SW480 (cell line): ENCODE data around the gene TSPEAR.
"Not testable (repeated sequence)": the region's sequence is repeated elsewhere in the genome, so short reads cannot be mapped to it uniquely, and the experiment has no call there.

ENCODE experiments used
- DNase-seq: peaks from one replicate; pipeline ENCODE4 v3.0.0-alpha.2; 2016; ENCODE audit warnings: low spot score

The TSPEAR gene

GRCh38 chr21:44568667-44569556 is 142.5 kb downstream of the TSPEAR start:
- no peak for DNase-seq

- no peak for DNase-seq
Observed at GRCh38 chr21:44568261-44568660, 143.1 kb downstream of the TSPEAR start.

GRCh38 chr21:44567481-44568171 is 143.7 kb downstream of the TSPEAR start:
- DNase-seq: no peak

- DNase-seq: no peak
Observed at GRCh38 chr21:44566403-44566802, 145.0 kb downstream of the TSPEAR start.

DNA sequence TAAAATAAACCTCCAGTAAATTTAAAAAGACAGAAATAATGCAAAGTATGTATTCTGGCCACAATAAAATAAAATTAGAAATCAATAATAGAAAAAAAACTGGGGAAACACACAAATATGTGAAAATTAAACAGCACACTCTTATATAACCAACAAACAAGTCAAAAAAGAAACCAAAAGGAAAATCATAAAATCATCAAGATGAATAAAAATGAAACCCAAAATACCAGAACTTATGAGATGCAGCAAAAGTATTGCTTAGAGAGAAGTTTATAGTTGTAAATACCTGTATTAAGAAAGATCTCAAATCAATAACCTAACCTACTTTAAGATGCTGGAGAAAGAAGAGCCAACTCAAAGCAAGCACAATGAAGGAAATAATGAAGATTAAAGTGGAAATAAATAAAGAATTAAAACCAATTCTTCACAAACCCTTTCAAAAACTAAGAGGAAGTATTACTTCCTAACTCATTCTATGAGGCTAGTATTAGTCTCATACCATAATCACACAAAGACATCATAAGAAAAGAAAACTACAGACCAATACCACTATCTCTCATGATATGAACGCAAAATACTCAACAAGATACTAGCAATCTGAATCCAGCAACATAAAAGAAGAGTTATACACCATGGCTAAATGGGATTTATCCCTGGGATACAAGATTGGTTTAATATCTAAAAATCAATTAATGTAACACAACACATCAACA is 146.3 kb downstream of the TSPEAR start:
- no peak for DNase-seq

DNA sequence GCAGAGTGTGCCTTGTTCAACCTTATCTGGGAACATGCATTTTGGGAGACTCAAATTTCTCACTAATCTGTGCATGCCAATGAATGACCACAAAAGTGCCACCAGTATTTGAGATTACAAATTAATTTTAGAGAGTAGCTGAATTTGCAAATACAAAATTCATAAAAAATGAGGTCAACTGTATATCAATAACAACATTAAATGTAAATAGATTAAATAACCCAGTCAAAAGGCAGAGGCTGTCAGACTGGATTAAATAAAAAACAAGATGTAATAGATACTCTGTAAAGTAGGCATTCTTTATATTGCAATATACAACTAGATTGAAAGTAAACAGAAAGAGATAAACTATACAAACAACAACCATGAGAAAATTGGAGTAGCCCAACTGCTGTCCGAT is 147.3 kb downstream of the TSPEAR start:
- no peak for DNase-seq

DNA sequence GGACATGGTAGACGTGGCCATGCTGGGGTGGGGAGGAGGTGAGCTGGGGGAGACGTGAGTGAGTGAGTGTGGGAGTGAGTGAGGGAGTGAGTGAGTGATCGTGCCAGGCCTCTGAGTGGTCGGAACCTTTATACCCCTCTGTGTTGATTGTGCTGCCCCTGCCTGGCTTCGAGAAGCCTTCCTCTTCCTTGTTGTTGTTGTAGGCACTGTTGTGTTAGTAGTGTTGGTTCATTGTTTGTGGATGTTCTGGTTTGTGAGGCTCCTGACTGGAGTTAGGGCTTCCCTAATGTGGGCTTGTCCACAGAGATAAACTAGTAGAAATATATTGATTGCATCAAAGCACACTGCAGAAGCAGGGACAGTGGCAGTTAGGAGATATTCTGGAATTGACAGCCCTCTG is 152.7 kb downstream of the TSPEAR start, which contains the start of gene KRTAP10-3:
KRTAP10-3 (minus strand) TSS at position 101 of the 400 bp plus-strand sequence; CDS start at position 21, 80 bp downstream.
- DNase-seq: no peak

- not testable (repeated sequence) for DNase-seq
Observed at GRCh38 chr21:44558329-44558675, 153.1 kb downstream of the TSPEAR start.

DNA sequence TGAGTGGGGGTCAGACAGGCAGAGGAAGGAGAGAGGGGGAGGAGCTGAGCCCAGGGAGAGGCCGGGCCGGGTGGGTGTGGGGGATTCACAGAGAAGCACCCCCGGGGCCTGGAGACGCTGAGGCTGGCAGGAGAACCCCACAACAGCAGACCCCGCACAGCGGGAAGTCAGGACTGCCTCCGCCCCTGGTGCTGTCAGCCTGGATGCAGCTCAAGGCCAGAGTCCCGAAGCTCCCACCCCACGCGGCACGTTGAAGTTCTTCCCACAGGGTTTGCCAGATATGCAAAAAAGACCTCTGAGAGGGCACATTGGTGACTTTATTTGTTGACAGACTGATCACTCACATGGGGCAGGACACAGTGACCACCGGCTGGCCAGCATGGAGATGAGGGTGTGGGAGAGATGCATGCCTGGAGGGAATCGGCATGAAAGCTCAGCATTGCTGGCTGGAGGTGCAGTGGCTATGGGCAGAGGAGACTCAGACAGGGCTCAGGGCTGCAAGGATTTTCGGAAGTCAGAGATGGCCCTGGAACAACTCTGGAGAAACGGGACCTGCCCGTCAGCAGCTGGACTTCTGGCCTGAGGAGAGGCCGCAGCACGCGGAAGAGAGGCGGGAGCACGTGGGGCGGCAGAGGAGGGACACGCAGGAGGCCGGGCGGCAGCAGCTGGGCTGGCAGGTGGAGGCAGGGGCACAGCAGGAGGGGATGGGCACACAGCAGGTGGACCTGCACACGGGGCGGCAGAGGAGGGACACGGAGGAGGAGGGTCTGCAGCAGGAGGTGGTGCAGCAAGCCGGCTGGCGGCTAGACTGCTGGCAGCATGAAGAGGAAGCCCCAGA is 153.7 kb downstream of the TSPEAR start:
- no peak for DNase-seq

GRCh38 chr21:44556879-44557278 is 154.5 kb downstream of the TSPEAR start:
- peak; percentile 87 for DNase-seq

- DNase-seq: no peak
Observed at GRCh38 chr21:44555200-44555875, 156.0 kb downstream of the TSPEAR start.

GRCh38 chr21:44552681-44553080 is 158.7 kb downstream of the TSPEAR start:
- DNase-seq: no peak

DNA sequence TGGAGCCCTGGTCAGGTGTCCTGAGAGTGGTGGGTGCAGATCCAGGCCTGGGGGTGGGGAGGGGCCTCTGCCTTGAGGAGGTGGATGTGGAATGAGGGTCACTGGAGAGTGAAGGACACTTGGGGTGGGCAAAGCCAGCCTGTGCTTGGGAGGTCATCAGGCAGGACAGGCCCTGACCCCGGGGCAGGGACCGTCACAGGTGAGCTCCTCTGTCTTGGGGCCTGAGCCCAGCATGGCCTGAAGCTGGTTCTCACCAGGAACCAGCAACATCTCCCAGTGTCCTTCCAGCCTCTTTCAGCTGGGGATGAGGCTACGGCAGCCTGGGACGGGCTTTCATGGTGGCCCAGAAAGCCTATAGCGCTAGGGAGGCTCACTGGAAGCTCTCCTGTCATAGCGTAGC is 159.2 kb downstream of the TSPEAR start:
- DNase-seq: no peak

- no peak for DNase-seq
Observed at GRCh38 chr21:44551340-44551961, 159.9 kb downstream of the TSPEAR start, which contains the start of gene KRTAP10-2. Gene KRTAP10-2 (minus strand): TSS chr21:44551505. CDS start chr21:44551458, 47 bp downstream.

- no peak for DNase-seq
Observed at GRCh38 chr21:44550807-44551206, 160.6 kb downstream of the TSPEAR start.

DNA sequence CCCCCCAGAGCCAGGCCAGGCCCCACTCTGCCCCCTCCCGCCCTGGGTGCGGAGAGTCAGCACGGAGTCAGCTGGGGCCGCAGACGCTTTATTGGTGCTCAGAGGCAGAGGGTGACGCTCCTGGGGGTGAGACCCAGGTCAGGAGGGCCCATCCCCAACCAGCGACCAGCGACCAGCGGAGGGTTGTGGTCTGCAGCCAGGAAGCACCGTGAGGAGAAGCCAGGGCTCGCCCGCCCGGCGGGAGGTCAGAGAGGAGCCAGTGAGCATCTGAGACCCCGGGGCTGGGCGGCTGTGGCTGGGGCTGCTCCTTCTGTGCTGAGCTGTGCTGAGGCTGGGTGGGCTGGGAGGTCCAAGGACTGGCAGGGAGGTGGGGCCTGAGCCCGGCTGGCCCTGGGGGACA is 161.1 kb downstream of the TSPEAR start:
- DNase-seq: not testable (repeated sequence)

DNA sequence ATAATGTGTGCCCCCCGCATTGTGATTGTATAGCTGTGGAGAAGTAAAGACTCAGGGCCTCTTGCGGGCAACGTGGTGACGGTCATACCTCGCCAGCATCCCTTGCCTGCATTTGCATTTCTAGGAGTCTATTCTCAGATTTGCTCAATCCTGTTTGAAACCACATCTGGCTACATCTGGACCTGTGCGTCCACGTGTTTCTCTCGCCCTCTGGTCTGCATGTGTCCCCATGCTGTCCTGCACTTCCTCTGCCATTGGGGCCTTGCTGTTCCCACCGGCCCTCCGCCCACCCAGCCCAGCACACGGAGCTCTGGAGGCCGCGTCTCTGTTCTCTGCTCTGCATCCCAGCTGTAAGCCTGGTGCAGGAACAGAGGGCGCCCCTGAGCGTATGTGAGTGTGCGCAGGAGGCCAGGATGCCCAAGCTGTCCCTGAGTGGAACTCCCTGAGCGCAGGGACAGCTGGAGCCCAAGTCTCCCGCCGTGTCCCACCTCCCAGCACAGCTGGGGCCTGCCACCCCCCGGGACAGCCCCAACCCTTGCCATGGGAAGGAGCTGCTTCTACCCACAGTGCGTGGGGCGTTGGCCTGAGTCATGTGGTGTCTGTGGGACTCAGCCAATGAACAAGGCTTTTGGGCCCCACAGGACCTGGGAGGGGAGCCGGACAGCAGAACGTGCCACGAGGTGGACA is 161.7 kb downstream of the TSPEAR start:
- DNase-seq: no peak

DNA sequence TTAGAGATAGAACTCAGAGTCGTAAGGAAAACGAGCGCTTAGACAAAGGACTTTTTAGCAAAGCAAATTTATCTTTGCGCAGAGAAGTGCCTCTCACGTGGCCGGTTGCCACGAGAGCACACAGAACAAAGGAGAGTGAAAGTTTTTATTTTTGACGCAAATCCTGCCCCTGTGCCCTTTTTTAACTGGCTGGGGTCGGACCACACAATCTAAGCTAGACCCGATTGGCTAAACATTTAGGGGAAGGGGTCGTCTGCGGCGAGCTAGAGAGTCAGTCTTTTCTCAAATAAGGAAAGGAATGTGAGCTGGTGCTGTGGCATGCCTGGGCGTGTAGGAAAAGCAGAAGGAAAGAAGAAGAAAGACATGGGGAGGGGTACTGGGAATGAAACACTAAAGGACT is 162.4 kb downstream of the TSPEAR start:
- no peak for DNase-seq

DNA sequence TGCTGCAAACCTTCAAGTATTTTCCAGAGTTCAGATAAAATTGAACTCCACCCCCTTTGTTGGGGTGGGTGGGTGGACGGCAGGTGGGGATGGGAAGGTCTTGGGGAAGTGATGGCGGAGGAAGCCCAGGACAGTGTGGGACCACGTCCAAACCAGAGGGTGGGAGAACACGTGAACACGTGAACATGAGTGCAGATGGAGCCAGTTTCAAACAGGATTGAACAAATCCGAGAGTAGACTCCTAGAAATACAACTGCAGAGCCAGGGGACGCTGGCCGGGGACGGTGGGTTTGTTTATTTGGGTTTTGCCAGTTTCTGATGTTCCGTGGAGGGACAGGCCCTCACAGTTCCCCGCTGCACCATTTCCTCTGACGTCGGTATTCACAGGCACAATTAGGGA is 163.0 kb downstream of the TSPEAR start:
- DNase-seq: no peak
